CD4-positive, alpha-beta memory T cell (primary cell): ENCODE measurements around the gene TMA7. TPM values are rescaled to one million over a fixed set of nuclear protein-coding genes. Genes with fewer than 3 reads are reported as not detected.

Experiments
- CTCF ChIA-PET: fragments of 350-600 bp; sonication (Branson Sonifier 250); formaldehyde crosslinking; loops from one replicate; lab custom pipeline; 2021; ENCODE audit warnings: inconsistent platforms; ENCODE audit not compliant: partially characterized antibody; lab: Charles Lee
- POLR2A ChIA-PET: fragments of 350-600 bp; sonication (Branson Sonifier 250); formaldehyde crosslinking; loops from one replicate; lab custom pipeline; 2021; ENCODE audit not compliant: partially characterized antibody; lab: Charles Lee
- DNase-seq, 5 donors: peaks; one replicate each; pipeline versions ENCODE4 v3.0.0 to v3.0.0-alpha.2; 2020 to 2022; ENCODE audit warnings: mixed read lengths in 1 of 5
- H3K27ac ChIP-seq: one replicate; pipeline ENCODE4 v1.7.0; 2013; ENCODE audit warnings: low read depth, low read length
- H3K27me3 ChIP-seq: 2 replicates; pipeline ENCODE4 v1.7.0; 2013; ENCODE audit warnings: mild to moderate bottlenecking, low read length, moderate library complexity; ENCODE audit not compliant: insufficient read depth
- H3K36me3 ChIP-seq: 2 replicates; pipeline ENCODE4 v1.7.0; 2013; ENCODE audit warnings: mild to moderate bottlenecking, low read length, moderate library complexity; ENCODE audit not compliant: insufficient read depth
- H3K4me1 ChIP-seq: 2 replicates; pipeline ENCODE4 v1.7.0; 2013; ENCODE audit warnings: mild to moderate bottlenecking, low read length, moderate library complexity; ENCODE audit not compliant: insufficient read depth
- H3K4me3 ChIP-seq, 2 donors: one replicate each; pipeline ENCODE4 v1.7.0; 2013; ENCODE audit warnings: low read length in 2 of 2, mild to moderate bottlenecking in 1 of 2
- H3K9me3 ChIP-seq, 2 donors: one replicate each; pipeline ENCODE4 v1.7.0; 2013; ENCODE audit warnings: low read length in 2 of 2, control low read depth in 1 of 2; ENCODE audit not compliant: control insufficient read depth in 1 of 2
- H3K27ac Mint-ChIP-seq, 7 donors: one replicate each; pipeline ENCODE4 v1.8.0; 2020 to 2021; ENCODE audit warnings: mixed read lengths in 7 of 7, mild to moderate bottlenecking in 6 of 7, inconsistent platforms in 3 of 7, moderate library complexity in 3 of 7
- H3K27me3 Mint-ChIP-seq, 2 donors: one replicate each; pipeline ENCODE4 v1.8.0; 2020 to 2021; ENCODE audit warnings: mixed read lengths in 2 of 2
- H3K36me3 Mint-ChIP-seq, 2 donors: one replicate each; pipeline ENCODE4 v1.8.0; 2020 to 2021; ENCODE audit warnings: mixed read lengths in 2 of 2, inconsistent platforms in 1 of 2, mild to moderate bottlenecking in 1 of 2
- H3K4me1 Mint-ChIP-seq, 4 donors: one replicate each; pipeline ENCODE4 v1.8.0; 2020 to 2021; ENCODE audit warnings: mixed read lengths in 4 of 4, mild to moderate bottlenecking in 1 of 4
- H3K4me3 Mint-ChIP-seq, 8 donors: one replicate each; pipeline ENCODE4 v1.8.0; 2020 to 2021; ENCODE audit warnings: mixed read lengths in 8 of 8, mild to moderate bottlenecking in 7 of 8, moderate library complexity in 6 of 8, inconsistent platforms in 3 of 8
- H3K9me3 Mint-ChIP-seq, 8 donors: one replicate each; pipeline ENCODE4 v1.8.0; 2020 to 2021; ENCODE audit warnings: mixed read lengths in 8 of 8, mild to moderate bottlenecking in 5 of 8, inconsistent platforms in 3 of 8, moderate library complexity in 1 of 8
- intact Hi-C: fragments of 100-400 bp; cut with micrococcal nuclease; formaldehyde crosslinking; loops from one replicate; pipeline ENCODE4 v1.15.1; 2023
- polyA plus RNA-seq, 2 donors: library from polyadenylated mRNA; unstranded; fragments of 300-500 nt; fragmentation: Illumina TruSeq; gene quantifications; one replicate each; pipeline ENCODE4 v1.2.3, GENCODE V29; 2021
- total RNA-seq, 2 experiments: library from RNA; stranded (reverse); gene quantifications; one replicate each; pipeline ENCODE4 v1.2.3, GENCODE V29; 2021

Gene TMA7
- total and polyA plus RNA-seq, 4 experiments from 2014 or later = 309 to 952 (median 537) TPM

DNA sequence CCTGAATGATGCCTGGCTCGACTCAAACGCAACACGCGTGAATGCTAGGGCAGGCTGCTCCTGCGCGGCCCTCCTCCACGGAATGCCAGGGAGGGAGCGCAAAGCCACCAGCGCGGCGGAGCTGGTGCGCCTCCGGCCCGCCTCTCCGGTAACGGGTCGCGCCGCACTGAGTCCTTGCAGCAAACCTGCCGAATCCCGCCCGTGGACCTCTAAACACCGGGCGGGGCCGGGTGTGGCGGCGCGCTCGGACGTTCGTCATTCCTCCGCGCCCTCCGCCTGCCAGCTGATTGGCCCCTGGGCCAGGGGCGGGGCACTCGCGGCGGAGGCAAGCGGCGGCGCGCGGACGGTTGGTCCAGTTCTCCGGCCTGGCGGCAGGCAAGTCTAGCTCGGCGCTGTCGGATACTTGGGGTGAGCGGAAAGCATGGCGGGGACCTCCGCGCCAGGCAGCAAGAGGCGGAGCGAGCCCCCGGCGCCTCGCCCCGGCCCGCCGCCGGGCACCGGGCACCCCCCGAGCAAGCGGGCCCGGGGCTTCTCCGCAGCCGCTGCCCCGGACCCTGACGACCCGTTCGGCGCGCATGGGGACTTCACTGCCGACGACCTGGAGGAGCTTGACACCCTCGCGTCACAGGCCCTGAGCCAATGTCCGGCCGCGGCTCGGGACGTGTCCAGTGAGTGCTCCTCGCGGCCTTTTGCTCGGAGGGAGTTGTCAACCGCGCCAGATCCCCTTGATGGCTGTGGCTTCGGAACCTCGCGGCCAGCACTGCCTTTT is 6.6 kb downstream of the TMA7 start, which contains the start of gene ATRIP:
Gene ATRIP, plus strand, starts transcription at position 313 of the 769 bp plus-strand sequence. Its CDS starts 109 bp downstream, at position 422.
- peak within 1 kb of the TSS; percentile 68 for H3K27ac ChIP-seq
- H3K27me3 ChIP-seq = no peaks in the 10 kb centered on the region
- POLR2A ChIA-PET = interaction anchor here (0.6 to 5.4 kb wide), 18 partner anchors 8 to 890 kb away, joined by 3 to 56 read pairs (median 6); partner anchors contain the start of genes CDC25A, PFKFB4 and PLXNB1
- H3K4me3 ChIP-seq = peak within 1 kb of the TSS; percentile 76 to 84
- H3K4me1 ChIP-seq = peaks cover 30% of the 10 kb centered on the region
- peaks cover 22 to 49% (median 37%) of the 10 kb centered on the region in 4 donors for H3K4me1 Mint-ChIP-seq
- CTCF ChIA-PET = interaction anchor here (1.0 to 5.0 kb wide), 9 partner anchors 7 to 103 kb away, joined by 3 to 87 read pairs (median 3); no protein-coding TSS in a partner anchor
- peaks cover 31% of the 10 kb centered on the region for H3K36me3 ChIP-seq
- peaks cover 0 to 3% (median 0%) of the 10 kb centered on the region in 8 donors for H3K9me3 Mint-ChIP-seq
- H3K9me3 ChIP-seq = no peaks in the 10 kb centered on the region
- peak within 1 kb of the TSS; percentile 83 to 96 (median 90) for H3K4me3 Mint-ChIP-seq
- DNase-seq = peak; percentile 79 to 86 (median 82)
- intact Hi-C loops = loop anchor here (1.0 kb wide), 2 partner anchors 10 to 33 kb away; no protein-coding TSS in a partner anchor
- no peaks in the 10 kb centered on the region for H3K27me3 Mint-ChIP-seq
- H3K27ac Mint-ChIP-seq = peak within 1 kb of the TSS; percentile 91 to 97 (median 96)
- peaks cover 18 to 39% of the 10 kb centered on the region in 2 donors for H3K36me3 Mint-ChIP-seq

DNA sequence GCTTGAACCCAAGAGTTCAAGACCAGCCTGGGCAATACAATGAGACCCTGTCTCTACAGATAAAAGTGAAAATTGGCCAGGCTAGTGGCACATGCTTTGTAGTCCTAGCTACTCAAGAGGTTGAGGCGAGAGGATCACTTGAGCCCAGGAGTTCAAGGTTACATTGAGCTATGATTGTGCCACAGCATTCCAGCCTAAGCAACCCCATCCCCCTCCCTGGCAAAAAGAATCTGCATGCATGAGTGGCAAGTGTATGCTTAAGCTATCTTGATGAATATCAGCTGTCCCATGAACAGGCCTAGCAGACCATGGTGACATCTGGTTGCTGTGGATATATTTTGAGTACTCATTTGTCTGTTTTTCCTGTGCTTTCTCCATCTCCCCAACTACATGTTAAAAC is 11.2 kb downstream of the TMA7 start:
- H3K27me3 ChIP-seq = no peaks in the 10 kb centered on the region
- Mint-ChIP-seq H3K27me3 (no peaks in the 10 kb centered on the region), H3K4me3 (no peak overlapping the region), H3K27ac (no peak overlapping the region), H3K36me3 (peaks cover 17 to 42% of the 10 kb centered on the region in 2 donors), H3K9me3 (no peaks in the 10 kb centered on the region), H3K4me1 (peaks cover 10 to 29% (median 19%) of the 10 kb centered on the region in 4 donors)
- no peak for DNase-seq
- H3K9me3 ChIP-seq = no peaks in the 10 kb centered on the region
- intact Hi-C loops = no loop called here
- ChIA-PET CTCF (interaction anchor here (1.5 to 5.1 kb wide), 3 partner anchors 14 to 51 kb away, joined by 3 to 35 read pairs (median 6); no protein-coding TSS in a partner anchor), POLR2A (interaction anchor here (1.7 to 2.5 kb wide), 2 partner anchors 11 to 21 kb away, joined by 5 to 7 read pairs; partner anchors contain the start of genes CCDC51 and TMA7)
- H3K27ac ChIP-seq = no peak overlapping the region
- H3K4me1 ChIP-seq = peaks cover 13% of the 10 kb centered on the region
- H3K36me3 ChIP-seq = peaks cover 26% of the 10 kb centered on the region
- no peak overlapping the region for H3K4me3 ChIP-seq

DNA sequence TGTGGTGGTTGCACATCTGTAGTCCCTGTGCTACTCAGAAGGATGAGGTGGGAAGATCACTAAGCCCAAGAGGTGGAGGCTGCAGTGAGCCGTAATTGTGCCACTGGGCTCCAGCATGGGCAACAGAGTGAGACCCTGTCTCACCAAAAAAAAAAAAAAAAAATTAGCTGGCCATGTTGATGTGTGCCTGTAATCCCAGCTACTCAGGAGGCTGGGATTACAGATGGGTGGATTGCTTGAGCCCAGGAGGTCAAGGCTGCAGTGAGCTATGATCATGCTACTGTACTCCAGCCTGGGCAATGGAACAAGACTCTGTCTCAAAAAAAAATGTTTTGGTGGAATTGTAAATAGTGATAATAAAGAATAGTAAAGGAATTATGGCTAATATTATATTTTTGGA is 16.4 kb downstream of the TMA7 start:
- CTCF ChIA-PET = interaction anchor here (1.2 to 5.9 kb wide), 3 partner anchors 21 to 94 kb away, joined by 4 to 36 read pairs (median 31); no protein-coding TSS in a partner anchor
- no peak for DNase-seq
- Mint-ChIP-seq H3K27me3 (no peaks in the 10 kb centered on the region), H3K4me1 (peaks cover 0 to 10% (median 6%) of the 10 kb centered on the region in 4 donors), H3K4me3 (no peak overlapping the region), H3K36me3 (peaks cover 26 to 61% of the 10 kb centered on the region in 2 donors), H3K9me3 (no peaks in the 10 kb centered on the region), H3K27ac (peak overlapping the region in 1 of 7 donors; percentile 57)
- intact Hi-C loops = no loop called here
- Histone ChIP-seq H3K4me3 (no peak overlapping the region), H3K27me3 (no peaks in the 10 kb centered on the region), H3K36me3 (peaks cover 47% of the 10 kb centered on the region), H3K27ac (no peak overlapping the region), H3K9me3 (no peaks in the 10 kb centered on the region), H3K4me1 (no peaks in the 10 kb centered on the region)
- POLR2A ChIA-PET = interaction anchor here (1.0 to 3.0 kb wide), 5 partner anchors 10 to 16 kb away, joined by 3 to 14 read pairs (median 4); partner anchors contain the start of genes ATRIP, CCDC51 and TMA7

DNA sequence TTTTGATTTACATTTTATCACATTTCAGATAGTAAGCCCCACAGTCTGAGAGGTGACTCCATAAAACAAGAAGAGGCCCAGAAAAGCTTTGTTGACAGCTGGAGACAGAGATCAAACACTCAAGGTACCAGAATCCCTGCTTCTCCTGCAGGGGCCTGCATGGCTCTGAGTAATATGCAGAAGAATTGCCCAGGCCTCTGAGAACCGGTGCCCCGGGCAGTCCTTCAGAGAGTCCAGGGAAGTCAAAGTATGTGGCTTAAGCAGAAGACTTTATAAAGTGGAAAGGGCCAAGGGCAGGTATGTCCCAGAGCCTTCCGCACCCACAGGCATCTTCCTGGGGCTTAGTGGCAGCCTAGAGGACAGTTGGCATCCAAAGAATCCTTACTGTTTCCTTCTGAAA is 19.3 kb downstream of the TMA7 start:
- H3K27ac ChIP-seq = no peak overlapping the region
- H3K4me1 ChIP-seq = no peaks in the 10 kb centered on the region
- no peak overlapping the region for H3K27ac Mint-ChIP-seq
- ChIA-PET CTCF (interaction anchor here (1.0 to 5.9 kb wide), 2 partner anchors 23 to 48 kb away, joined by 4 to 31 read pairs; no protein-coding TSS in a partner anchor), POLR2A (interaction anchor here (1.6 to 3.0 kb wide), 2 partner anchors 13 to 45 kb away, joined by 4 to 14 read pairs; partner anchors contain the start of genes ATRIP and SHISA5)
- no peaks in the 10 kb centered on the region for H3K27me3 ChIP-seq
- intact Hi-C loops = no loop called here
- DNase-seq = no peak
- no peaks in the 10 kb centered on the region for H3K9me3 Mint-ChIP-seq
- peaks cover 15 to 42% of the 10 kb centered on the region in 2 donors for H3K36me3 Mint-ChIP-seq
- H3K36me3 ChIP-seq = peaks cover 34% of the 10 kb centered on the region
- no peaks in the 10 kb centered on the region for H3K9me3 ChIP-seq
- no peak overlapping the region for H3K4me3 Mint-ChIP-seq
- H3K4me3 ChIP-seq = no peak overlapping the region
- H3K27me3 Mint-ChIP-seq = no peaks in the 10 kb centered on the region
- peaks cover 0 to 10% (median 6%) of the 10 kb centered on the region in 4 donors for H3K4me1 Mint-ChIP-seq

DNA sequence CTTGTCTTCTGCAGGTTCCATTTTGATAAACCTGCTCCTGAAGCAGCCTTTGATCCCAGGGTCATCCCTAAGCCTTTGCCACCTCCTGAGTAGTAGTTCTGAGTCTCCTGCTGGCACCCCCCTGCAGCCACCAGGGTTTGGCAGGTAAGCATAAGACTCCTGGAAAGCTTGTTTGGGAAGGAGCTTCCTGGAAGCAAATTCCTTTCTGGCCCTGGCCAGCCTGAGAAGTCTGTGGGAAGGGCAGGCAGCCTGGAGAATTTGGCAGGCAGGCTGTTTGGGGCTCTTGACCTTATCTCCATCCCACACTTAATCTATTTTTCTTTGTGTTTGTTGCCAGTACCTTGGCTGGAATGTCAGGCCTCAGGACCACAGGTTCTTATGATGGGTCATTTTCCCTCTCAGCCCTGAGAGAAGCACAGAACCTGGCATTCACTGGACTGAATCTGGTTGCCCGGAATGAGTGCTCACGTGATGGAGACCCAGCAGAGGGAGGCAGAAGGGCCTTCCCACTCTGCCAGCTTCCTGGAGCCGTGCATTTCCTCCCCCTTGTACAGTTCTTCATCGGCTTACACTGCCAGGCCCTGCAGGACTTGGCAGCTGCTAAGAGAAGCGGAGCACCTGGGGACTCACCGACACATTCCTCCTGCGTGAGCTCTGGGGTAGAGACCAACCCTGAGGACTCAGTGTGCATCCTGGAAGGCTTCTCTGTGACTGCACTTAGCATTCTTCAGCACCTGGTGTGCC is 19.9 kb downstream of the TMA7 start:
- Mint-ChIP-seq H3K27me3 (no peaks in the 10 kb centered on the region), H3K27ac (peak overlapping the region in 1 of 7 donors; percentile 60), H3K4me3 (no peak overlapping the region), H3K4me1 (peaks cover 0 to 10% (median 6%) of the 10 kb centered on the region in 4 donors), H3K36me3 (peaks cover 15 to 37% of the 10 kb centered on the region in 2 donors), H3K9me3 (no peaks in the 10 kb centered on the region)
- no peaks in the 10 kb centered on the region for H3K9me3 ChIP-seq
- DNase-seq = no peak
- POLR2A ChIA-PET = interaction anchor here (0.7 kb wide), 1 partner anchor 19 kb away, joined by 3 read pairs; no protein-coding TSS in a partner anchor
- intact Hi-C loops = no loop called here
- peaks cover 31% of the 10 kb centered on the region for H3K36me3 ChIP-seq
- no peak overlapping the region for H3K27ac ChIP-seq
- no peak overlapping the region for H3K4me3 ChIP-seq
- CTCF ChIA-PET = interaction anchor here (1.0 to 5.9 kb wide), 2 partner anchors 24 to 48 kb away, joined by 4 to 31 read pairs; no protein-coding TSS in a partner anchor
- H3K27me3 ChIP-seq = no peaks in the 10 kb centered on the region
- no peaks in the 10 kb centered on the region for H3K4me1 ChIP-seq

DNA sequence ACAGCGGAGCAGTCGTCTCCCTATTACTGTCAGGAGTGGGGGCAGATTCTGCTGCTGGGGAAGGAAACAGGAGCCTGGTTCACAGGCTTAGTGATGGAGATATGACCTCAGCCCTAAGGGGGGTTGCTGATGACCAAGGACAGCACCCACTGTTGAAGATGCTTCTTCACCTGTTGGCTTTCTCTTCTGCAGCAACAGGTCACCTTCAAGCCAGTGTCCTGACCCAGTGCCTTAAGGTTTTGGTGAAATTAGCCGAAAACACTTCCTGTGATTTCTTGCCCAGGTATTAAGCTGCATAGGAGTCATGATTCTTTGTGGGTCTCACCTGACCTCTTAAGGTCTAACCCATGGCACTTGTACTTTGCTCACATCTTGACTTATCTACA is 20.5 kb downstream of the TMA7 start:
- Mint-ChIP-seq H3K36me3 (peaks cover 15 to 34% of the 10 kb centered on the region in 2 donors), H3K4me1 (peaks cover 3 to 16% (median 8%) of the 10 kb centered on the region in 4 donors), H3K4me3 (no peak overlapping the region), H3K9me3 (no peaks in the 10 kb centered on the region), H3K27ac (peak overlapping the region in 3 of 7 donors; percentile 49 to 82 (median 68)), H3K27me3 (no peaks in the 10 kb centered on the region)
- no peak overlapping the region for H3K4me3 ChIP-seq
- H3K27ac ChIP-seq = no peak overlapping the region
- intact Hi-C loops = no loop called here
- DNase-seq = no peak
- no peaks in the 10 kb centered on the region for H3K9me3 ChIP-seq
- peaks cover 5% of the 10 kb centered on the region for H3K4me1 ChIP-seq
- no peaks in the 10 kb centered on the region for H3K27me3 ChIP-seq
- ChIA-PET POLR2A (no interaction called here), CTCF (interaction anchor here (1.8 to 5.9 kb wide), 2 partner anchors 47 to 60 kb away, joined by 5 to 31 read pairs; no protein-coding TSS in a partner anchor)
- H3K36me3 ChIP-seq = peaks cover 27% of the 10 kb centered on the region
